GM12801 (cell line): ENCODE measurements around the gene PLEKHA5.

Experiments
- CTCF ChIP-seq: IDR thresholded peaks from one replicate; pipeline ENCODE4 v1.5.1; 2011; ENCODE audit warnings: control low read depth; ENCODE audit not compliant: insufficient read length; ENCODE audit errors: extremely low read depth

The PLEKHA5 gene

GRCh38 chr12:19404242-19404880 lies 274.8 kb downstream of the PLEKHA5 start:
- no peak for TF ChIP-seq CTCF

GRCh38 chr12:19409376-19409775 lies 279.8 kb downstream of the PLEKHA5 start:
- TF ChIP-seq CTCF = no peak

GRCh38 chr12:19410211-19410610 lies 280.7 kb downstream of the PLEKHA5 start:
- no peak for TF ChIP-seq CTCF

- TF ChIP-seq CTCF = no peak
These were observed 281.2 kb downstream of the PLEKHA5 start for GRCh38 chr12:19410629-19411185.

- no peak for TF ChIP-seq CTCF
These were observed 282.0 kb downstream of the PLEKHA5 start for GRCh38 chr12:19411234-19412204.

GRCh38 chr12:19412844-19413243 lies 283.3 kb downstream of the PLEKHA5 start:
- TF ChIP-seq CTCF = no peak

GRCh38 chr12:19415563-19415962 lies 286.0 kb downstream of the PLEKHA5 start:
- TF ChIP-seq CTCF = no peak
